GM12865 (cell line): Measurements from ENCODE around the gene UBL3.

ENCODE experiments used
- DNase-seq: peaks from one replicate; pipeline ENCODE4 v3.0.0; 2010; ENCODE audit warnings: low read depth
- H3K4me3 ChIP-seq: 2 replicates; pipeline ENCODE4 v1.5.1; 2011; ENCODE audit warnings: mild to moderate bottlenecking, low read depth, low read length, control low read depth
- CTCF ChIP-seq: IDR thresholded peaks from 2 replicates; pipeline ENCODE4 v1.5.1; 2011; ENCODE audit warnings: low read length, control low read depth, low read depth, inconsistent platforms; ENCODE audit not compliant: insufficient read depth; ENCODE audit errors: missing control alignments

Gene UBL3

GRCh38 chr13:29852472-29853054 lies 2.1 kb upstream of the UBL3 start:
- no peak for DNase-seq
- no peak overlapping the region for H3K4me3 ChIP-seq
- no peak for TF ChIP-seq CTCF

GRCh38 chr13:29849731-29850212 lies 645 bp downstream of the UBL3 start:
- TF ChIP-seq CTCF: no peak
- peak overlapping the region; percentile 87 for H3K4me3 ChIP-seq
- no peak for DNase-seq

GRCh38 chr13:29849071-29849631 lies 1.3 kb downstream of the UBL3 start:
- peak overlapping the region; percentile 87 for H3K4me3 ChIP-seq
- no peak for TF ChIP-seq CTCF
- DNase-seq: peak; percentile 37

GRCh38 chr13:29847501-29847983 lies 2.9 kb downstream of the UBL3 start:
- no peak for DNase-seq
- no peak for TF ChIP-seq CTCF
- peak overlapping the region; percentile 40 for H3K4me3 ChIP-seq

- no peak overlapping the region for H3K4me3 ChIP-seq
- no peak for TF ChIP-seq CTCF
- no peak for DNase-seq
Measured at GRCh38 chr13:29846475-29847256, 3.8 kb downstream of the UBL3 start.

GRCh38 chr13:29845440-29846056 lies 4.9 kb downstream of the UBL3 start:
- DNase-seq: no peak
- no peak for TF ChIP-seq CTCF
- no peak overlapping the region for H3K4me3 ChIP-seq
